NCI-H146 treated with DMSO at 0.1 percent for 48 hours (cell line): Measurements from ENCODE around the gene H6PD.

Experiments
- DNase-seq: peaks from one replicate; lab custom pipeline; 2025; ENCODE audit not compliant: unreplicated experiment; lab: John Stamatoyannopoulos, UW

The H6PD gene, protein sequence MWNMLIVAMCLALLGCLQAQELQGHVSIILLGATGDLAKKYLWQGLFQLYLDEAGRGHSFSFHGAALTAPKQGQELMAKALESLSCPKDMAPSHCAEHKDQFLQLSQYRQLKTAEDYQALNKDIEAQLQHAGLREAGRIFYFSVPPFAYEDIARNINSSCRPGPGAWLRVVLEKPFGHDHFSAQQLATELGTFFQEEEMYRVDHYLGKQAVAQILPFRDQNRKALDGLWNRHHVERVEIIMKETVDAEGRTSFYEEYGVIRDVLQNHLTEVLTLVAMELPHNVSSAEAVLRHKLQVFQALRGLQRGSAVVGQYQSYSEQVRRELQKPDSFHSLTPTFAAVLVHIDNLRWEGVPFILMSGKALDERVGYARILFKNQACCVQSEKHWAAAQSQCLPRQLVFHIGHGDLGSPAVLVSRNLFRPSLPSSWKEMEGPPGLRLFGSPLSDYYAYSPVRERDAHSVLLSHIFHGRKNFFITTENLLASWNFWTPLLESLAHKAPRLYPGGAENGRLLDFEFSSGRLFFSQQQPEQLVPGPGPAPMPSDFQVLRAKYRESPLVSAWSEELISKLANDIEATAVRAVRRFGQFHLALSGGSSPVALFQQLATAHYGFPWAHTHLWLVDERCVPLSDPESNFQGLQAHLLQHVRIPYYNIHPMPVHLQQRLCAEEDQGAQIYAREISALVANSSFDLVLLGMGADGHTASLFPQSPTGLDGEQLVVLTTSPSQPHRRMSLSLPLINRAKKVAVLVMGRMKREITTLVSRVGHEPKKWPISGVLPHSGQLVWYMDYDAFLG

GRCh38 chr1:9234223-9235095, at the start of gene H6PD:
Gene H6PD (plus strand): TSS chr1:9234774. CDS start chr1:9244935, 10,161 bp downstream.
- DNase-seq: no peak

DNA sequence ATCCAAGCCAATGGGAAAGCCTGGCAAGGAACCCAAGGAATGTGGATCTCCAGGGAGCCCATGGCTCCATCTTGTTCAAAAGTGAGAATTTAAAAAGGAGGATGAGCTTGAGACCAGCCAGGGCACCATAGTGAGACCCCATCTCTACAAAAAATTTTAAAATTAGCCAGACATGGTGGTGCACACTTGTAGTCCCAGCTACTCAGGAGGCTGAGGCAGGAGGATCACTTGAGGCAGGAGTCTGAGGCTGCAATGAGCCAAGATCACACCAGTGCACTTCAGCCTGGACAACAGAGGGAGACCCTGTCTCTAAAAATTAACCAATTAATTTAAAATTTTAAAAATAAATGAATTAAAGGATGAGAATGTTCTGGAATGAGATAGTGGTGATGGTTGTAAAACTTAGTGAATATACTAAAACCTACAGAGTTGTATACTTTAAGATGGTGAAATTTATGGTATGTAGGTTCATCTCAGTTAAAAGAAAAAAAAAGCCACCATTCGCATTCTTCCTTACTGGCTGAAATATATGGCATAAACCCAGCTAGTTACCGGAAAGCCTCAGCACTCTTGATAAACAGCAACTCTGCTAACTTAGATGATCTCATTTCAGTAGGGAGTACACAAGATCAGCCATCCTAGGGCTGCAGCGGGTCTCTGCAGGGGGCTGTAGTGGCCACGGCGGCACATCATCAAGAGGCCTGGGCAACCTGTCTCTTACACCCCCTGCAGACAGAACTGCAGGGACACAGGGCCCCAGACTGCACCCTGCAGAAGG, 48.3 kb upstream of the H6PD start:
- DNase-seq: no peak

DNA sequence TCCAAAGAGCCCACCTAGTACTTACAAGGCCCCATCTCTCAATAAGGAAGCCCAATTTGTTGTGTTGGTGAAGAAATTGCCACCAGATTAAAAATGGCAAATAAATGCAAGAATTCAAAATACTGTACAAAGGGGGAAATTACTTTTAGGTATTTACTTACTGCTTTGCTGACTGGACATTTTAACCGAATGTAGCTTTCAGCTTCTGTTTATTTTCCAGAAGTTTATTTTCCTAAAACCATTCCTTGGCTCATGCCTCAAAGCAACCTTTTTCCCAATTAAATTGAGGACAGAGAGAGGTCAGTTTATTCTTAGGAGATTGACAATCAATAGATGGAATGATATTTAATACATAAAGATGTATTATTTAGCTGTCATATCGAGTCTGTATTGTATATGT, 47.6 kb upstream of the H6PD start:
- DNase-seq: no peak

DNA sequence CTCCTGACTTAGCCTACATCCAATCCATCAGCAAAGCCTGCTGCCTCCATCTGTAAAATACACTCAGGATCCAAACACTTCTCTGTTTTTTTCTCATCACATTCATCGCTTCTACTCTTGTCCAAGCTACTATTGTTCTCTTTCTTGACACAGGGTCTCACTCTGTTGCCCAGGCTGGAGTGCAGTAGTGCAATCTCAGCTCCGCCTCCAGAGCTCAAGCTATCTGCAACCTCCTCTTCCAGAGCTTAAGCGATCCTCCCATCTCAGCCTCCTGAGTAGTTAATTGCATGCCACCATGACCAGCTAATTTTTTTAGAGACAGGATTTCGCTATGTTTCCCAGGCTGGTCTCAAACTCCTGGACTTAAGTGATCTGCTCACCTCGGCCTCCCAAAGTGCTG, 44.3 kb upstream of the H6PD start:
- DNase-seq: no peak

GRCh38 chr1:9191231-9191630, 43.3 kb upstream of the H6PD start:
- no peak for DNase-seq

- DNase-seq: no peak
Observed at GRCh38 chr1:9192578-9193232, 41.9 kb upstream of the H6PD start.

DNA sequence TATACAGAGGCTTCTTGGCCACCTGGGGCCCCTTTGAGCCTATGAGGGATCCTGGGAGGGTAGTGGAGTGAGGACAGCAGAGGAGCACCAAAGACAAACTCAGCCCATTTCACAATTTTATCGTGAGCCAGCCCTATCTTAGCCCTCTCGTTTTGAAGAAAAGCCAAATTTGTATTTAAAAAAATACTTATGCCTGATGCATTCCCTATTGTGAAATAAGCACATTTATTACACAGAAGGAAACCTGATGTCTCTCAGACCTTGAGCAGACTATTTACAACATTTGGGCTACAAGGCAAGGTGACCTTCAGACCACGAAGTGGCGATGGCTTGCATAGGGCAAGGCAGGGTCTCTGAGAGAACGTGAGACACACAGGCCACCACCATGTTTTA, 41.3 kb upstream of the H6PD start:
- no peak for DNase-seq

GRCh38 chr1:9194024-9194423, 40.5 kb upstream of the H6PD start:
- no peak for DNase-seq

DNA sequence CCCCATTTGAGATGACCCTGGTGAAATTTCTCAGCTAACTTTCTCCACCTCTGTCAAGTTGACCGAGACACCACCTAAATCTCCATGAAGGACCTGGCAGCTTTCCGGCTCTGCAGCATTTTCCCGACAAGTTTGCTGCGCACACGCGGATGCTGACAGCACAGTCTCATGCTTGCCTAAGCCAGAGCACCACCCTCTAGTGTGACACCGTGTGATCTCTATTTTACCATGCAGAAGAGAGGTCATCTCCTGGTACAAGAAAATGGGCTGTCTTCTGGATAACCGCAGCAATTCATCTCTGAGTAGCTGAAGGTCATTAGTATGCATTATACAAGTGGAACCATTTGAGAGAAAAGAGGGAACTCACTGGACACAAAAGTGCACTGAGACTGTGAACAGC, 38.9 kb upstream of the H6PD start:
- DNase-seq: no peak

GRCh38 chr1:9196129-9197040, 38.2 kb upstream of the H6PD start:
- DNase-seq: no peak

- DNase-seq: no peak
Observed at GRCh38 chr1:9197186-9198099, 37.1 kb upstream of the H6PD start.

- no peak for DNase-seq
Observed at GRCh38 chr1:9198538-9199361, 35.8 kb upstream of the H6PD start.

- DNase-seq: no peak
Observed at GRCh38 chr1:9200441-9200840, 34.1 kb upstream of the H6PD start.

- DNase-seq: no peak
Observed at GRCh38 chr1:9201401-9202239, 33.0 kb upstream of the H6PD start.

GRCh38 chr1:9202240-9202870, 32.2 kb upstream of the H6PD start:
- DNase-seq: no peak

DNA sequence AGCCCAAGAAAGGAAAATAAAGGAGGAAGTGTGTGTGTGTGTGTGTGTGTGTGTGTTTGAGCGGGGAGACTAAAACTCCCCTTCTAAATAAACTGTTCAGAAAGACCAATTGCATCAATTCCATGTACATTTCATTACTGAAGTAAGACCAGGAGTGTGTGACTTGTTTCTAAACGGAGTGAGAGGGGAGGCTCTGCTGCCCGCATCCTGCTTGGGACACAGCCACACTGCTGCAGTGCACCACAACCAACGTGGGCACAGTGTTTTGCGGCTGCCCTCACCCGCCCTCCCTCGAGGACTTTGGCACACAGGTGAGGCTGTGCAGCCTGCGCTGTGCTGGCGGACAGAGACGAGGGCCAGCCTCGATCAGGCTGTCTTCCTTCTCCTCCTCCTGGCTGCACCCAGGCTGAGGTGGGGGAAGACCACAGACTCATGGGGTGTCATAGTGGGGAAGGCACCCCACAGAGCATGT, 31.0 kb upstream of the H6PD start:
- DNase-seq: no peak
